Measurements from ENCODE around the gene PTPN1.
"Not testable (repeated sequence)": the region's sequence is repeated elsewhere in the genome, so short reads cannot be mapped to it uniquely, and the experiment has no call there.

PTPN1 gene

DNA sequence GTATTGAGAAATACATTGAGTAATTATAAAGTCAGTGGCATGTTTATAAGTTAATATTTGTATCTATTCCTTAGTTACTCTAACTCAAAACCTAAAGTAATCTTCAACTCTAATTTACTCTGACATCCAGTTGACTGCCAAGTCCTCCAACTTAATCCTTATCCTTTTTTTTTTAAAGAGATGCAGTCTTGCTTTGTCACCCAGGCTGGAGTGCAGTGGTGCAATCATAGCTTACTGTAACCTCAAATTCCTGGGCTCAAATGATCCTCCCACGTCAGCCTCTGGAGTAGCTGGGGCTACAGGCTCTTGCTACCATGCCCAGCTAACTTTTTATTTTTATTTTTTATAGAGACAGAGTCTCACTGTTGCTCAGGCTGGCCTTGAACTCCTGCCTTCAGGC is 24.4 kb downstream of the PTPN1 start:
- peak; percentile 80 for DNase-seq
- peaks cover 4% of the 10 kb centered on the region for H3K36me3 ChIP-seq (replicated peaks)
- TF ChIP-seq CTCF (IDR thresholded peaks at IDR 0.05; ENCODE audit: low read depth, low read length, missing control alignments), result no peak
- H3K4me3 ChIP-seq (ENCODE audit: low read depth, low read length), result no peak overlapping the region
- H3K27ac ChIP-seq, result peak overlapping the region; percentile 63
- in situ Hi-C loops (cut with HindIII; ENCODE audit: low pct_ligation_motif_present, low sequenced_read_pairs), result no loop called here
- no peaks in the 10 kb centered on the region for H3K27me3 ChIP-seq (replicated peaks)

- TF ChIP-seq CTCF (IDR thresholded peaks at IDR 0.05; ENCODE audit: low read depth, low read length, missing control alignments), result no peak
Measured at GRCh38 chr20:50535162-50535561, 25.0 kb downstream of the PTPN1 start.

GRCh38 chr20:50536333-50536732 is 26.1 kb downstream of the PTPN1 start:
- TF ChIP-seq CTCF (IDR thresholded peaks at IDR 0.05; ENCODE audit: low read depth, low read length, missing control alignments), result no peak
- H3K36me3 ChIP-seq (replicated peaks), result peaks cover 4% of the 10 kb centered on the region
- no peak overlapping the region for H3K4me3 ChIP-seq (ENCODE audit: low read depth, low read length)
- in situ Hi-C loops (cut with HindIII; ENCODE audit: low pct_ligation_motif_present, low sequenced_read_pairs), result no loop called here
- no peak overlapping the region for H3K27ac ChIP-seq
- no peak for DNase-seq
- H3K27me3 ChIP-seq (replicated peaks), result no peaks in the 10 kb centered on the region

More at GRCh38 chr20:50535162-50535561, 25.0 kb downstream of the PTPN1 start:
- Histone ChIP-seq H3K27me3 (replicated peaks) (no peaks in the 10 kb centered on the region), H3K27ac (peak overlapping the region; percentile 63), H3K4me3 (ENCODE audit: low read depth, low read length) (no peak overlapping the region), H3K36me3 (replicated peaks) (peaks cover 4% of the 10 kb centered on the region)
- no peak for DNase-seq
- in situ Hi-C loops (cut with HindIII; ENCODE audit: low pct_ligation_motif_present, low sequenced_read_pairs), result no loop called here

- Histone ChIP-seq H3K36me3 (replicated peaks) (peaks cover 4% of the 10 kb centered on the region), H3K27me3 (replicated peaks) (no peaks in the 10 kb centered on the region), H3K4me3 (ENCODE audit: low read depth, low read length) (no peak overlapping the region), H3K27ac (no peak overlapping the region)
- in situ Hi-C loops (cut with HindIII; ENCODE audit: low pct_ligation_motif_present, low sequenced_read_pairs), result no loop called here
- no peak for DNase-seq
- TF ChIP-seq CTCF (IDR thresholded peaks at IDR 0.05; ENCODE audit: low read depth, low read length, missing control alignments), result no peak
Measured at GRCh38 chr20:50537546-50538201, 27.5 kb downstream of the PTPN1 start.

GRCh38 chr20:50538276-50538675 is 28.1 kb downstream of the PTPN1 start:
- H3K4me3 ChIP-seq (ENCODE audit: low read depth, low read length), result no peak overlapping the region

GRCh38 chr20:50539798-50540197 is 29.6 kb downstream of the PTPN1 start:
- peak overlapping the region; percentile 75 for H3K27ac ChIP-seq
- H3K4me3 ChIP-seq (ENCODE audit: low read depth, low read length); H3K27me3 ChIP-seq (replicated peaks); in situ Hi-C loops (cut with HindIII; ENCODE audit: low pct_ligation_motif_present, low sequenced_read_pairs); H3K36me3 ChIP-seq (replicated peaks); DNase-seq: not testable (repeated sequence)

More at GRCh38 chr20:50538276-50538675, 28.1 kb downstream of the PTPN1 start:
- in situ Hi-C loops (cut with HindIII; ENCODE audit: low pct_ligation_motif_present, low sequenced_read_pairs), result no loop called here
- no peak overlapping the region for H3K27ac ChIP-seq
- TF ChIP-seq CTCF (IDR thresholded peaks at IDR 0.05; ENCODE audit: low read depth, low read length, missing control alignments), result no peak
- DNase-seq, result no peak
- H3K27me3 ChIP-seq (replicated peaks), result no peaks in the 10 kb centered on the region
- H3K36me3 ChIP-seq (replicated peaks), result peaks cover 4% of the 10 kb centered on the region

Measured in brain microvascular endothelial cell (primary cell).